ENCODE results near the gene CLIP4.

DNA sequence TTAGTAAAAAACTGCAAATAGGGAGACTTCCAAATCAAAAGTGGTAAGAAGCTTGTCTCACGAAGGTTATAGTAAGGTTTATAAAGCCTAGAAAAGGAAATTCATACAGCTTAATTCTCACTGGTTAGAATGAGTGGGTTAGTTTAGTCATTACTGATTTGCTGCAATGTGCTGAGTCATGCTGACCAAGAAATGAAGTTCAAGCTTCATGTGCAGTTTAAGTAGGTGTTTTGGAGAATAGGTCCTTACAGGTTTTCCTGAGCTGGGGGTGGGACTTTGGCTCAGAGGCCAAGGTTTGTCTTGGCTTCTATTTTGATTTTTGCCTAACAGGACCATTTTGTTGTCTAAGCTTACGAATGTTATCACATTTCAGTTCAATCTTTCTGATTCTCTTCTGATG is 15.1 kb downstream of the CLIP4 start:
- TF ChIP-seq EZH2phosphoT487 (IDR thresholded peaks at IDR 0.05; ENCODE audit: borderline replicate concordance, low read length): no peak
- TF ChIP-seq, protein P1, sequence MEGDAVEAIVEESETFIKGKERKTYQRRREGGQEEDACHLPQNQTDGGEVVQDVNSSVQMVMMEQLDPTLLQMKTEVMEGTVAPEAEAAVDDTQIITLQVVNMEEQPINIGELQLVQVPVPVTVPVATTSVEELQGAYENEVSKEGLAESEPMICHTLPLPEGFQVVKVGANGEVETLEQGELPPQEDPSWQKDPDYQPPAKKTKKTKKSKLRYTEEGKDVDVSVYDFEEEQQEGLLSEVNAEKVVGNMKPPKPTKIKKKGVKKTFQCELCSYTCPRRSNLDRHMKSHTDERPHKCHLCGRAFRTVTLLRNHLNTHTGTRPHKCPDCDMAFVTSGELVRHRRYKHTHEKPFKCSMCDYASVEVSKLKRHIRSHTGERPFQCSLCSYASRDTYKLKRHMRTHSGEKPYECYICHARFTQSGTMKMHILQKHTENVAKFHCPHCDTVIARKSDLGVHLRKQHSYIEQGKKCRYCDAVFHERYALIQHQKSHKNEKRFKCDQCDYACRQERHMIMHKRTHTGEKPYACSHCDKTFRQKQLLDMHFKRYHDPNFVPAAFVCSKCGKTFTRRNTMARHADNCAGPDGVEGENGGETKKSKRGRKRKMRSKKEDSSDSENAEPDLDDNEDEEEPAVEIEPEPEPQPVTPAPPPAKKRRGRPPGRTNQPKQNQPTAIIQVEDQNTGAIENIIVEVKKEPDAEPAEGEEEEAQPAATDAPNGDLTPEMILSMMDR (IDR thresholded peaks at IDR 0.05; ENCODE audit: low read depth, low read length, poor library complexity, severe bottlenecking): no peak
